HG03354 (cell line): Measurements from ENCODE around the gene TMEM179.

Source experiments
- ATAC-seq: cut with Tn5 transposase; IDR thresholded peaks from one replicate; pipeline ENCODE4 v1.9.1; 2021; ENCODE audit warnings: mild to moderate bottlenecking; ENCODE audit not compliant: unreplicated experiment, poor library complexity, severe bottlenecking

The TMEM179 gene

DNA sequence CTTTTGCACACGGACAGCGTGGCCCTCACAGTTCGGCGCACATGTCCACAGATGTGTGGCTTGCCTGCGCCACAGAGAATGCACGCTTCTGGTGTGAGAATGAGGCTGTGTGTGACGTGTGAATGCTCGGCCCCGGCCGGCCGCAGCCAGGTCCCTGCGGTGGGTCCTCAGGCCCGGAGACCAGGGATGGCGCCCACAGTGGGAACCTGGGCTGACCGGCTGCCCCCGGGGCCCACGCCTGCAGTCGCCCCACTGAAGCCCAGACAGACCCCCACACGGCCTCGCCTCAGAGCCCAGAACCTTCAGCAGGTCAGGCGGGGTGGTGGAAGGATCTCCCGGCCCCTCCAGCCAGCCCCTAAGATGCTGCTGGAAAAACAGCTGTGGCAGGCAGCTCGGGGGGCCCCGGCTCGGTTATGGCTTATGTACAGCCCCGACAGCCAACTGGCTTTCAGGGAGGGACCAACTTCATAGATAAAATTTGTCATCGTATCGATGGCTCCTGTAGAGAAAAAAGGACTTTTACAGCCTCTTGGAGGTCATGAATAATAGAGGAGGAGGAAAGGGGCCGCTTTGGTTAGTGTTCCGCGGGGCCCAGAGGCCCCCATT, 29.5 kb downstream of the TMEM179 start:
- ATAC-seq = no peak

- no peak for ATAC-seq
Measured at GRCh38 chr14:104574536-104574935, 30.0 kb downstream of the TMEM179 start.

GRCh38 chr14:104573930-104574329, 30.6 kb downstream of the TMEM179 start:
- ATAC-seq = no peak

DNA sequence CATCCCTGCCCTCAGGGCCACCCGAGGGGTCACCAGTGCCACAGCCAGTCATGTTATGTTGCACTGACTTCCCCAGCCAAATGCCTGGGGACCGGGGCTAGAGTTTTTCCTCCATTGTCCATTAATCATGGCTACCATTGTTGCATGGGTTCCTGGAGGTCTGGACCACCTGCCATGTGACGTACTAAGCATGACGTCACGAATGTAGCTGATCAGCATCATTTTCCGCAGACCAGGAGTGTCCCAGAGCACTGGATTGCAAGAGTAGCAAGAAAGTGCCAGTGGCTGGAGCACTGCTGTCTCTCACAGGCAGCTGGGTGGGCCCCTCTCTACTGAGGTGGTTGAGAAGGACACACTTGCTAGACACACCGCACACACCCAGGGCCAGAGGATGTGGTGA, 31.9 kb downstream of the TMEM179 start:
- no peak for ATAC-seq

DNA sequence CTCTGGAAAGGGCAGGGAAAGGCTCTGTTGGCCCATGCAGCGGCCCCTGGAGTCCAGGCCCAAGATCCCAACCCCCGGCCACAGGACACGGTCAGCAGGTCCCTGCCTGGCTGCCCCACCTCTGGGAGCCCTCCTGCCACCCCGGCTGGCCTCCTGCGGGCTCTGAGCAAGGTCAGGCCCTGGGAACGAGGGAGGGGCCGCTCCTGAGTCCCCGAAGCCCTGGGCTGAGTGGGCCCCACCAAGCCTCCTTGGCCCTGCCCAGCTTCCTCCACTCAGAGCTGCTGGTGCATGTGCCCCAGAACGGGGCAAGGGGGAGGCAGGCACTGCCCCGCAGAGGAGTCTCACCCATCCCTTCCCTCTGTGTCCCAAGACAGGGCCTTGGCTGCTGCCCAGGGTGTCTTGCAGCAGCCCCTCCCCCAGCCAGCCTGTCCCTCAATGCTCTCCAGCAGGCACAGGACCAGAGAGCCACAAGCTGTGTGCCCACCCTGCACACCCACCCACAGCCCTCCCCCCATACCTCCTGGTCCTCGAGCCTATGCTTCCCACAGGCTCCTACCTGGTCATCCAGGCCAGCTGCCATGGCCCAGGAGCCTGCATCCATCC, 32.4 kb downstream of the TMEM179 start:
- no peak for ATAC-seq

- no peak for ATAC-seq
Measured at GRCh38 chr14:104571246-104571645, 33.3 kb downstream of the TMEM179 start.

DNA sequence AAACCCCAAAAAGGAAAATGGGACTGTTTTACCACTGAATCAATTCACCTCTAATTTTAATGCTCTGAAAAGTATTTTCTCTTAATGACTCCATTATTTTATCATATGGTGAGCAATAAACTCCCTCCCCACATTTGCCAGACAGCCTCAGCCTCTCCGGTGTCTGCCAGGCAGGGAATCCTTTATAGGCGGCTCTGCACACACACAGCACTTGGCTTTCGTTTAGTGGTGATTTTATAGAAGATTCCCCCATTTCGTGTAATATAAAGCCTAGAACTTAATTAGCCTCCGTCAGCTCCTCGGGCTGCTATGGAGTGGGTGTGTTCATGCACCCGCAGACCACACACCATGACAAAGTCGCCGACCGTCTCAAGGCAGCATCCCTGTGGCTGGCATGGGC, 35.1 kb downstream of the TMEM179 start:
- ATAC-seq = no peak

- ATAC-seq = no peak
Measured at GRCh38 chr14:104568620-104569019, 36.0 kb downstream of the TMEM179 start.

DNA sequence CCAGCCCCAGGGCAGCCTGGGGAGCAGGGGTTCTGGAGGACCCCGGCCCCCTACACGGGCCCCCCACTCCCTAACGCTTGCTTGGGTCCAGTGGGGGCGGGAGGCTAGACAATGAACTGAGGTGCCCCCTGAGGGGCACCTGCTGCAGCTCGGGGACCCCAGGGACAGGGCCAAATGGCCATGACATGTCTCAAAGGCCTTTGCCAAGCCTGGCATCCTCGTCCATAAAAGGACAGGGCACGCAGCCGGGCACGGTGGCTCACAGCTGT, 36.7 kb downstream of the TMEM179 start:
- ATAC-seq = no peak

DNA sequence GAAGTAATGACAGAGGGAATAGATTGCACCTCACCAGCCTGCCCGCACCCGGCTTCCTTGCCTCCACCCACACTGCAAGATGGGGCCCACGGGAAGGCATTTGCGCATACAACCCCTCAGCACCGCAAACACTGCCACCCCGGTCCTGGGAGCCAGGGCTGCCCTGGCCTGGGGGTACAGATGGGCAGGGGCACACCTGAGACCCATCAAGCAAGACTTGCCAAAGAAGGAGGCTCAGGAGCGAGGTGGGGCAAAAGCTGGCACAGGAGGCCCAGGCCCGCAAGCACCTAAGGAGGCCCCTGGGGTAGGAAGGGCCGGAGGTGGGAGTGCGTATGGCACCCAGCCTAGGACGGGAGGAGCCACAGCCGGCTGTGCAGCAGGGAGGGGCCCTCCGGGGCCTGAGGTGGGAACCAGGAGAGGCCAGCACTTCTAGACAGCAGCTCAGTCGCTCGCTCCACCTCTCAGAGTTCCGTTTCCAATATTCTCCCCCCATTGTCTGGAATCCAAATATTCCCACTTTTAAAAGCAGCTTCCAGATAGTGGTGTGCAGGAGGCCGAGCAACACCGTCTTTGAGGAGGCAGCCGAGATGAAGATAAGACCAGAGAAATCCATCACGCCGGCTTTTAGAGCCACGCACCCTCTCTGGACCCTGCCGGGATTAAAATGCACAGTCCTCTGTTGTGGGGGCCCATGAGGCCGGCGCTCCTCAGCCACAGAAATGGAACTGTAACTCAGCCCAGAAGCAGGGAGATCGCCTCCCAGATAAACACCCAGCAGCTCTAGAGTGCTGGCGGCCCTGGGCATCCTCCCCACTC, 37.2 kb downstream of the TMEM179 start:
- no peak for ATAC-seq

- ATAC-seq = no peak
Measured at GRCh38 chr14:104564744-104565679, 39.6 kb downstream of the TMEM179 start.

DNA sequence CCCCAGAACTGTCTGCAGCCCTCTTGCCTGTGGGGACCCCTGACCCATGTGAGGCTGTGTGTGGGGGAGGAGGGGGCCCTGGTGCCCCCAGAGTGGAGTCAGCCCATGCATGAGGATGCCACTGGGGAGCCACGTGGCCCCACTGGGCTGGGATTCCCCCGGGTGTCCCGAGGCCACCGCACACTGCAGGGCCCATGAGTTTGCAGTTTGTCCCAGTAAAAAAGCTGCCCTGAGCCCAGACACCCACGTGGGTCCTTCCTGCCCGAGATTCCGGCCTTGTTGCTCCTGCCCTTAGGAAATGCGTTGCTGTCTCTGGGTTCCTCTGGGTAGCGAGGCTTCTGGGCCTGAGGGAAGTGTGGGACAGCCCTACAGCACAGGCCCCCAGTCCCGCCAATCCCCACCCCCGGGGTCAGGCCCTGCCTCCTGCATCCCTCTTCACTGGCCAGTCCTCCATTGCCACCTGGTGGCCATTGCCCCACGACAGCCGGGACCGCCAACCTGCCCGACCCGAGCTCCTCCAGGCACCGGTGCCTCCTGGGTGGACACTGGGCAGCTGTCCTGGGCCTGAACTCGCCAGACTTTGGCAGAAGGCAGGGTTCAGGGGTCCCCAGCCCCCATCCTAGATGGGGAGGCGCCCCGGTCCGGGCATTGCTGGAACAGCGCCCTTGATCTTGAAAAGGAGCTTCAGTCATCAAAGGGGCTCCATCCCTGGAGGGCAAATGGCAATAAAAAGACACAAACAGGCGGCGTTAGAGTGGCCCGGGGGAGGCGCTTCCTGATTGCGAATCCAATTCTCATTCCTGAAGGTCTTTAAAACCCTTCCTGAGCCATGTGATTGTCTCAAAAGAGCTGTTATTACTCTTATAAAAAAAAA, 40.6 kb downstream of the TMEM179 start:
- ATAC-seq = no peak

DNA sequence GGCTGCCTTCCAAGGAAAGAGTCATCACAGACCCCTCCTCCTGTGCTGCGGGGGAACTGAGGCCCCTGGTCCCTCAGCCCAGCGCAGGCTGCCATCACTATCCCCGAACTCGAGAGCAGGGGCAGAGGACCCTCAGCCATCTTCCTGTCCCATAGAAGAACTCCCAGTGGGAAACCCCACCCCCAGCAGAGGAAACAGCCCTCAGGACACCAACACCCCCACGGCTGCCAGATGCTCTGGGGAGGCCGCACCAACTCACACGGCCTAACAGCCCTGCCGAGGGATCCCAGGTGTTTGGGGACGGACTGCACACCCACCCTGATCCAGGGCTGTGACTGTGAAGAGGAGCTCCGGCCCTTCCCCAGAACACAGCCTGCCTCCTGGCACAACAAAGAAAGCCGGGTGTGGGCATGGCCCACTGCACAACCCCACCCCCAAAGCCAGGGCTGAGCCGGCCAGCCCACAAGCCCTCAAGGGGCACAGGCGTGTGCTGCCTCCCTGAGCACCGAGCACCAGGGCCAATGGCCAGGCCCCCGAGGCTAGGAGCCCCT, 41.3 kb downstream of the TMEM179 start:
- no peak for ATAC-seq

DNA sequence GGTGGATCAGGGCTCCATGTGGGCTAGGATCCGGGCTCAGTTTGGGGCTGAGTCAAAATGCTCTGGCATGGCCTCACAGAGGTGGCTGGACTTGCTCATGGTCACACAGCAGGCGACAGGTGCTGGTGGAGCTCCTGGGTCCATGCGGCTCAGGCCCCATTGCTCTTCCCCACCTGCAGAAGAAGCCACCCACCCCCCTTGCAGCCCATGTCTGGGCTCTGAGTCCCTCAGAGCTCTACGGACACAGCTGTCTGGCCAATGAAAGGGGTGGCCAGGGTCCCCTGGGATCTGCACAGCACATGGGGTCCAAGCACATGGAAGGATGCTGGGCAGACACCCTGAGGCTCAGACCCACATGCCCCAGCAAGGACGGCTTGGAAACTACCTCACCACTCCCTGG, 42.0 kb downstream of the TMEM179 start:
- no peak for ATAC-seq

DNA sequence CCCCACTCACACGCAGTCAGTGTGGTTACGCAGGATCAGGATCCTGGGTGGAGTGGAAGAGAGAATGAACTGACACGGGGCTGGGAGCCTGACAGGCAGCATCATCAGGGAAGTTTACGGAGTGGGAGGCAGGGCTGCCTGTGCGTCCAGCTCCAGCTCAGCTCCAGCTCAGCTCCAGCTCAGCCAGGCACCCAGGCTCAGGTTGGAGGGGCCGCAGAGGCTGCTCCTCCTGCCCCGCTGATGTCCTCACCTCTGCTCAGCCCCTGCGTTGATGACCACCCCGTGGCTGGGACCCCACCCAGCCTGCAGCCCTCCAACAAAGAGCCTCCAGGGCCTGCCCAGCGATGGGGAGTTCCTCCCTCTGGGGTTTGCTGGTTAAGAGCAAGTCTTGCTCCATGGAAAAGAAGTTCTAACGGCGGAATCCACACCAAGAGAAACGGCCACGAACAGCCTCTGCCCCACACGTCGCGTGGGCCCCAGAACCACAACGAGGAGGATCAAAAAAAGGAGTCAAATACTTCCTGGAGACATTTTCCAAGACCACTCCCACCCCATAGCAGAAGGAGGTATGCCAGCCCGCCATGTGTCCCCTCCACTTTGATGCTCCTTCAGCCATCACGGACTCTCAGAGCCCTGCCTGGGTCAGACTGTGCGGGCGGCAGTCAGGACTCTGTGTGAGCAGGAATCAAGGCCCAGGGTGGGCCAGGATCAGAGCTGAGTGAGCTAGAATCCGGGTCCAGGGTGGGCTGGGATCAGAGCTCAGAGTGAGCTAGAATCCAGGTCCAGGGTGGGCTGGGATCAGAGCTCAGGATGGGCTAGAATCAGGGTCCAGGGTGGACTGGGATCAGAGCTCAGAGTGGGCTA, 42.7 kb downstream of the TMEM179 start:
- no peak for ATAC-seq

DNA sequence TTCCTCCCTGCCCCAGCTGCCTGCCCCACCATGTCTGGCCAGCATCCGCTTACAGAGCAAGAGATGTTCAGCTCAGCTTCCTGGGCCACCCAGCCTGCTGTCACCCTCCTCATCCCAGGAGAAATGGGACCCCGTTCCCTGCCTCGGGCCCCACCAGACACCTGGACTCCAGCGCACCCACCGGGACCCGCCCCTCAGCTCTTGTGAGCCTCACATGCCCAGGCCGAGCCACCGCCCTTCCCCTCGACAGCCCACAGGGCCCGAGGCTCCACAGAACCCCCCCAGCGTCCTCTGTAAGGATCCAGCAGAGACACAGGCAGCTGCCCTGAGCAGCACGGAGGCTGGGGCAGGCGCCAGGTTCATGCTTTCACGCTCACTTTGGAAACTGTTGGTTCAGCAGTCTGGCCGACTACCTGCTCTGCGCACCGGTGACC, 43.4 kb downstream of the TMEM179 start:
- no peak for ATAC-seq

DNA sequence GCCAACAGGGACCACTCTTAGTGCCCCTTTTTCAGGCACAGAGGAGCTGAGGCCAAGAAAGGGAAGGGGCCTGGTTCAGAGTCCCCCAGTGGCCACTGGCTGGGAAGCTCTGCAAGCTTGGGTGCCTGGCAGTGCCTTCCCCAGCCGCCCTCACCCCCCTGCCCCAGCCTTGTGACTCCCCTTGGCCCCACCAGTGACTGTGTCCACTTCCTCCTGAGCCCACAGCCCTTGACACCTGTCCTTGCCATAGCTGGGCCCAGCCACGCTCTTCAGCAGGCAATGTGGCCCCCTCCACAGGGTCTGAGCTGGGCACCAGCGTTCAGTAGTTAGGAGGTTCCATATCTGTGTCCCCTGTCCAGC, 44.0 kb downstream of the TMEM179 start:
- ATAC-seq = no peak
